K562 (cell line): ENCODE data around the gene ZNF541. TPM values are rescaled to one million over a fixed set of nuclear protein-coding genes. Genes with fewer than 3 reads are reported as not detected.

Experiments used
- CBX3 ChIP-seq, 2 experiments: IDR thresholded peaks; 1 replicate in 1 of 2; 2 replicates in 1 of 2; pipeline ENCODE4 v1.6.1; 2012; ENCODE audit warnings: inconsistent platforms in 2 of 2, low read length in 2 of 2, borderline replicate concordance in 1 of 2, control low read depth in 1 of 2
- E2F3 ChIP-seq: fragments of 250-450 bp; sonication (Bioruptor Pico); IDR thresholded peaks from 2 replicates; pipeline ENCODE4 v1.4.0; 2020; ENCODE audit warnings: mild to moderate bottlenecking
- HMGN3 ChIP-seq: IDR thresholded peaks from 2 replicates; pipeline ENCODE4 v1.6.1; 2011; ENCODE audit warnings: borderline replicate concordance, low read depth, mild to moderate bottlenecking, mixed read lengths, low read length; ENCODE audit not compliant: insufficient read length; ENCODE audit errors: extremely low read depth
- MCM2 ChIP-seq: fragments of 450-650 bp; IDR thresholded peaks from 2 replicates; pipeline ENCODE4 v1.6.1; 2017; ENCODE audit warnings: low read depth, mild to moderate bottlenecking
- POLR2B ChIP-seq: fragments of 450-650 bp; IDR thresholded peaks from 2 replicates; pipeline ENCODE4 v1.6.1; 2018; ENCODE audit warnings: low read depth; ENCODE audit not compliant: partially characterized antibody
- POU5F1 ChIP-seq: fragments of 150-350 bp; IDR thresholded peaks from 2 replicates; pipeline ENCODE4 v1.6.1; 2014; ENCODE audit warnings: borderline replicate concordance, low read length, low read depth, mild to moderate bottlenecking; ENCODE audit not compliant: partially characterized antibody
- SP2 ChIP-seq: IDR thresholded peaks from 2 replicates; pipeline ENCODE4 v1.6.1; 2011; ENCODE audit warnings: mild to moderate bottlenecking, low read depth, low read length, moderate library complexity; ENCODE audit not compliant: poor library complexity, severe bottlenecking; ENCODE audit errors: extremely low read depth
- TAF7 ChIP-seq: fragments of 450-650 bp; IDR thresholded peaks from 2 replicates; pipeline ENCODE4 v1.6.1; 2016; ENCODE audit warnings: missing genetic modification characterization, missing compliant biosample characterization
- ZFPM2 ChIP-seq: fragments of 250-450 bp; sonication (Bioruptor Pico); IDR thresholded peaks from 2 replicates; pipeline ENCODE4 v1.5.1; 2022; ENCODE audit warnings: mild to moderate bottlenecking
- polyA plus RNA-seq, 8 experiments: library from polyadenylated mRNA; depleted of rRNA in 4 of 8; stranded (reverse) in 5 of 8; unstranded in 3 of 8; fragments of >200 nt; fragmentation: Nextera tagmentation in 2 of 8; fragmentation: Illumina TruSeq in 1 of 8; extraction: Ambion mirVana in 2 of 8; extraction: Trizol in 1 of 8; gene quantifications; 2 replicates each; pipeline versions ENCODE4 v1.2.1 to v1.2.3, GENCODE V29; 2011 to 2014; ENCODE audit warnings: inconsistent platforms in 1 of 8, missing spikeins in 1 of 8
- total RNA-seq, 7 experiments: library from RNA; depleted of rRNA in 6 of 7; stranded (reverse); fragments of >200 nt in 6 of 7; fragmentation: Illumina TruSeq in 2 of 7; extraction: Trizol in 2 of 7; gene quantifications; 2 replicates each; pipeline versions ENCODE4 v1.2.1 to v1.2.3, GENCODE V29; 2011 to 2021; ENCODE audit warnings: low replicate concordance in 1 of 7
- TF ChIP-seq, protein P1 (sequence below): fragments of 200-800 bp; sonication (Bioruptor generic); IDR thresholded peaks from 2 replicates; pipeline ENCODE4 v1.6.1; 2017; ENCODE audit warnings: missing genetic modification characterization, missing compliant biosample characterization
- TF ChIP-seq, protein P2 (sequence below), 2 experiments: fragments of 200-800 bp in 1 of 2; sonication (Bioruptor generic) in 1 of 2; sonication (generic) in 1 of 2; formaldehyde crosslinking in 1 of 2; IDR thresholded peaks in 1 of 2; conservative IDR thresholded peaks in 1 of 2; 2 replicates each; pipeline versions ENCODE4 v1.5.0 to v1.6.1; 2016 to 2020; ENCODE audit warnings: missing compliant biosample characterization in 1 of 2, missing genetic modification characterization in 1 of 2, missing genetic modification reagents in 1 of 2
- TF ChIP-seq, protein P3 (sequence below): fragments of 150-350 bp; IDR thresholded peaks from 2 replicates; pipeline ENCODE4 v1.6.1; 2014; ENCODE audit warnings: low read depth, mild to moderate bottlenecking, low read length, borderline replicate concordance
- TF ChIP-seq, protein P4 (sequence below): IDR thresholded peaks from 2 replicates; pipeline ENCODE4 v1.6.1; 2011; ENCODE audit warnings: borderline replicate concordance, low read depth, mild to moderate bottlenecking, moderate library complexity, low read length; ENCODE audit not compliant: insufficient read depth, poor library complexity, severe bottlenecking
- TF ChIP-seq, protein P5 (sequence below): fragments of 450-650 bp; formaldehyde crosslinking; IDR thresholded peaks from 2 replicates; pipeline ENCODE4 v1.4.0; 2020; ENCODE audit warnings: mild to moderate bottlenecking, mixed read lengths

The ZNF541 gene
- total and polyA plus RNA-seq, 9 of the 15 experiments (the other 6 are each of a cell fraction or from before 2014, with no cell fraction given), result 0.04 to 0.11 (median 0.05) TPM; not detected in 1

DNA sequence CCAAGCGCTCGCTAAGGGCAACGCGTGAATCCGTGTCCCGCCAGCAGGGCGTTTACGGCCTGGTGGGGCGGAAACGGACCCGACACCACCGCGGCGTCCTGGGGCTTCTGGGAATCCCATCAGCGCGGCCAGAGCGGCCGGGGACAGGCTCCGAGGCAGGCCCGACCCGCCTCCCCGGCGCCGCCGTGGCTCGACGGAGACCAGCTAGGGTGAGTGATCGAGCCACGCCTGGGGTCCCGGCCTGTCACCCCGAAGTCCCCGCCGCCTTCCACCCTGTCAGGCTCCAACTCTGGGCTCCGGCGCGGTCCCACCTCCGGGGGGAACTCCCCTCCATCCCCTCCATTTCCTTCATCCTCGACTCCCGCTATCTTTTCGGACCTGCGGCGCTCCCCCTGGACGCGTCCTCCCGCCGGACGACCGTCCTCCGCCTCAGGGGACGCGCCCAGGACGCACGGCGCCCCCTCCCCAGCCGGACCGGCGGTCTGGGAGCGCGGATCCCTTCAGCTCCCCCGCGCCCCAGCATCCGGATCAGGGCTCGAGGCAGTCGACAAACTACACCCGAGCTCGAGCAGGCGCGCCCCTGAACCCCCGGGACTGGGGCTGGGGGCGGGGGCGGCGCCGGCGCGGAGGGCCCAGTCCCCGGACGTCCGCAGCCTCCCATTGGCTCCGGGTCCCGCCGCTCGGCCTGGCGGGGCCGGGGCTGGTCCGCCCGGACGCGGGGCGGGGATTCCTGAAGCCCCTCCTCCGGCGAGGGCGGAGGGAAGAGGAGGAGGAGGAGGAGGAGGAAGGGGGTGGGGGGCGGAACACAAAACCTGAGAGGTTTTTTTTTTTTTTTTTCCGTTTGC lies 35.3 kb upstream of the ZNF541 start (continued):
- TF ChIP-seq ZFPM2 (CRISPR knock-in tag), result 0 out of 2 replicates have a peak, but pooled peaks have one; percentile 45
- TF ChIP-seq CBX3 (IDR thresholded peaks at IDR 0.05; ENCODE audit: borderline replicate concordance in 1 of 2, low read length in 2 of 2), result no peak; a peak in 1 of 3 replicates
- no peak for TF ChIP-seq POU5F1
- TF ChIP-seq, protein P1, sequence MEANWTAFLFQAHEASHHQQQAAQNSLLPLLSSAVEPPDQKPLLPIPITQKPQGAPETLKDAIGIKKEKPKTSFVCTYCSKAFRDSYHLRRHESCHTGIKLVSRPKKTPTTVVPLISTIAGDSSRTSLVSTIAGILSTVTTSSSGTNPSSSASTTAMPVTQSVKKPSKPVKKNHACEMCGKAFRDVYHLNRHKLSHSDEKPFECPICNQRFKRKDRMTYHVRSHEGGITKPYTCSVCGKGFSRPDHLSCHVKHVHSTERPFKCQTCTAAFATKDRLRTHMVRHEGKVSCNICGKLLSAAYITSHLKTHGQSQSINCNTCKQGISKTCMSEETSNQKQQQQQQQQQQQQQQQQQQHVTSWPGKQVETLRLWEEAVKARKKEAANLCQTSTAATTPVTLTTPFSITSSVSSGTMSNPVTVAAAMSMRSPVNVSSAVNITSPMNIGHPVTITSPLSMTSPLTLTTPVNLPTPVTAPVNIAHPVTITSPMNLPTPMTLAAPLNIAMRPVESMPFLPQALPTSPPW (CRISPR knock-in tag), result peak; percentile 89
- TF ChIP-seq E2F3 (CRISPR knock-in tag), result 0 out of 2 replicates have a peak, but pooled peaks have one; percentile 24
- peak; percentile 62 for TF ChIP-seq TAF7 (tag)
- TF ChIP-seq, protein P2, sequence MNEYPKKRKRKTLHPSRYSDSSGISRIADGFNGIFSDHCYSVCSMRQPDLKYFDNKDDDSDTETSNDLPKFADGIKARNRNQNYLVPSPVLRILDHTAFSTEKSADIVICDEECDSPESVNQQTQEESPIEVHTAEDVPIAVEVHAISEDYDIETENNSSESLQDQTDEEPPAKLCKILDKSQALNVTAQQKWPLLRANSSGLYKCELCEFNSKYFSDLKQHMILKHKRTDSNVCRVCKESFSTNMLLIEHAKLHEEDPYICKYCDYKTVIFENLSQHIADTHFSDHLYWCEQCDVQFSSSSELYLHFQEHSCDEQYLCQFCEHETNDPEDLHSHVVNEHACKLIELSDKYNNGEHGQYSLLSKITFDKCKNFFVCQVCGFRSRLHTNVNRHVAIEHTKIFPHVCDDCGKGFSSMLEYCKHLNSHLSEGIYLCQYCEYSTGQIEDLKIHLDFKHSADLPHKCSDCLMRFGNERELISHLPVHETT (CRISPR knock-in tag; conservative IDR thresholded peaks at IDR 0.05 in 1 of 2, IDR thresholded peaks at IDR 0.05 in 1 of 2), result peak in 1 of 2 experiments; percentile 29; a peak in 2 of 4 replicates
- TF ChIP-seq, protein P3, sequence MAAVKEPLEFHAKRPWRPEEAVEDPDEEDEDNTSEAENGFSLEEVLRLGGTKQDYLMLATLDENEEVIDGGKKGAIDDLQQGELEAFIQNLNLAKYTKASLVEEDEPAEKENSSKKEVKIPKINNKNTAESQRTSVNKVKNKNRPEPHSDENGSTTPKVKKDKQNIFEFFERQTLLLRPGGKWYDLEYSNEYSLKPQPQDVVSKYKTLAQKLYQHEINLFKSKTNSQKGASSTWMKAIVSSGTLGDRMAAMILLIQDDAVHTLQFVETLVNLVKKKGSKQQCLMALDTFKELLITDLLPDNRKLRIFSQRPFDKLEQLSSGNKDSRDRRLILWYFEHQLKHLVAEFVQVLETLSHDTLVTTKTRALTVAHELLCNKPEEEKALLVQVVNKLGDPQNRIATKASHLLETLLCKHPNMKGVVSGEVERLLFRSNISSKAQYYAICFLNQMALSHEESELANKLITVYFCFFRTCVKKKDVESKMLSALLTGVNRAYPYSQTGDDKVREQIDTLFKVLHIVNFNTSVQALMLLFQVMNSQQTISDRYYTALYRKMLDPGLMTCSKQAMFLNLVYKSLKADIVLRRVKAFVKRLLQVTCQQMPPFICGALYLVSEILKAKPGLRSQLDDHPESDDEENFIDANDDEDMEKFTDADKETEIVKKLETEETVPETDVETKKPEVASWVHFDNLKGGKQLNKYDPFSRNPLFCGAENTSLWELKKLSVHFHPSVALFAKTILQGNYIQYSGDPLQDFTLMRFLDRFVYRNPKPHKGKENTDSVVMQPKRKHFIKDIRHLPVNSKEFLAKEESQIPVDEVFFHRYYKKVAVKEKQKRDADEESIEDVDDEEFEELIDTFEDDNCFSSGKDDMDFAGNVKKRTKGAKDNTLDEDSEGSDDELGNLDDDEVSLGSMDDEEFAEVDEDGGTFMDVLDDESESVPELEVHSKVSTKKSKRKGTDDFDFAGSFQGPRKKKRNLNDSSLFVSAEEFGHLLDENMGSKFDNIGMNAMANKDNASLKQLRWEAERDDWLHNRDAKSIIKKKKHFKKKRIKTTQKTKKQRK, result no peak
- TF ChIP-seq HMGN3, result peak; percentile 64
- TF ChIP-seq POLR2B, result peak; percentile 72
- TF ChIP-seq, protein P4, sequence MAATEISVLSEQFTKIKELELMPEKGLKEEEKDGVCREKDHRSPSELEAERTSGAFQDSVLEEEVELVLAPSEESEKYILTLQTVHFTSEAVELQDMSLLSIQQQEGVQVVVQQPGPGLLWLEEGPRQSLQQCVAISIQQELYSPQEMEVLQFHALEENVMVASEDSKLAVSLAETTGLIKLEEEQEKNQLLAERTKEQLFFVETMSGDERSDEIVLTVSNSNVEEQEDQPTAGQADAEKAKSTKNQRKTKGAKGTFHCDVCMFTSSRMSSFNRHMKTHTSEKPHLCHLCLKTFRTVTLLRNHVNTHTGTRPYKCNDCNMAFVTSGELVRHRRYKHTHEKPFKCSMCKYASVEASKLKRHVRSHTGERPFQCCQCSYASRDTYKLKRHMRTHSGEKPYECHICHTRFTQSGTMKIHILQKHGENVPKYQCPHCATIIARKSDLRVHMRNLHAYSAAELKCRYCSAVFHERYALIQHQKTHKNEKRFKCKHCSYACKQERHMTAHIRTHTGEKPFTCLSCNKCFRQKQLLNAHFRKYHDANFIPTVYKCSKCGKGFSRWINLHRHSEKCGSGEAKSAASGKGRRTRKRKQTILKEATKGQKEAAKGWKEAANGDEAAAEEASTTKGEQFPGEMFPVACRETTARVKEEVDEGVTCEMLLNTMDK, result peak; percentile 24
- peak; percentile 73 for TF ChIP-seq SP2
- TF ChIP-seq MCM2, result no peak
- TF ChIP-seq, protein P5, sequence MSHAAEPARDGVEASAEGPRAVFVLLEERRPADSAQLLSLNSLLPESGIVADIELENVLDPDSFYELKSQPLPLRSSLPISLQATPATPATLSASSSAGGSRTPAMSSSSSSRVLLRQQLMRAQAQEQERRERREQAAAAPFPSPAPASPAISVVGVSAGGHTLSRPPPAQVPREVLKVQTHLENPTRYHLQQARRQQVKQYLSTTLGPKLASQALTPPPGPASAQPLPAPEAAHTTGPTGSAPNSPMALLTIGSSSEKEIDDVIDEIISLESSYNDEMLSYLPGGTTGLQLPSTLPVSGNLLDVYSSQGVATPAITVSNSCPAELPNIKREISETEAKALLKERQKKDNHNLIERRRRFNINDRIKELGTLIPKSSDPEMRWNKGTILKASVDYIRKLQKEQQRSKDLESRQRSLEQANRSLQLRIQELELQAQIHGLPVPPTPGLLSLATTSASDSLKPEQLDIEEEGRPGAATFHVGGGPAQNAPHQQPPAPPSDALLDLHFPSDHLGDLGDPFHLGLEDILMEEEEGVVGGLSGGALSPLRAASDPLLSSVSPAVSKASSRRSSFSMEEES (CRISPR knock-in tag), result no peak
